ENCODE results near the gene TMEM145. TPM values are rescaled to one million over a fixed set of nuclear protein-coding genes. Genes with fewer than 3 reads are reported as not detected.

The TMEM145 gene
- total RNA-seq, 4 donors from 2014 or later, result not detected

- Histone ChIP-seq H3K4me1 (peaks cover 4 to 16% (median 11%) of the 10 kb centered on the region in 4 donors), H3K27ac (no peak overlapping the region), H3K36me3 (no peaks in the 10 kb centered on the region), H3K27me3 (peaks cover 52% of the 10 kb centered on the region), H3K4me3 (no peak overlapping the region), H3K9me3 (no peaks in the 10 kb centered on the region)
- intact Hi-C loops (cut with DNase I; ENCODE audit: low total_unique reads), result no loop called here
- in situ Hi-C loops (cut with MboI; ENCODE audit: low pct_ligation_motif_present in 1 of 4, low pct_unique_long_range_greater_than_20kb in 1 of 4, low sequenced_read_pairs in 3 of 4), result loop anchor here in 2 of 4 donors (25.0 kb wide), 1 partner anchor 199 kb away; no protein-coding TSS in a partner anchor
- TF ChIP-seq POLR2AphosphoS5 (IDR thresholded peaks at IDR 0.05) (no peak), CTCF (IDR thresholded peaks at IDR 0.05) (no peak), EP300 (IDR thresholded peaks at IDR 0.05; ENCODE audit: low read depth) (no peak)
- no peak for DNase-seq
- 74 to 83% methylated on average over 1 to 2 of the region's 2 CpGs for whole genome bisulfite sequencing, 2 donors (ENCODE audit: low coverage in 1 of 2)
Measured at GRCh38 chr19:42311657-42312056, 1.5 kb upstream of the TMEM145 start.

DNA sequence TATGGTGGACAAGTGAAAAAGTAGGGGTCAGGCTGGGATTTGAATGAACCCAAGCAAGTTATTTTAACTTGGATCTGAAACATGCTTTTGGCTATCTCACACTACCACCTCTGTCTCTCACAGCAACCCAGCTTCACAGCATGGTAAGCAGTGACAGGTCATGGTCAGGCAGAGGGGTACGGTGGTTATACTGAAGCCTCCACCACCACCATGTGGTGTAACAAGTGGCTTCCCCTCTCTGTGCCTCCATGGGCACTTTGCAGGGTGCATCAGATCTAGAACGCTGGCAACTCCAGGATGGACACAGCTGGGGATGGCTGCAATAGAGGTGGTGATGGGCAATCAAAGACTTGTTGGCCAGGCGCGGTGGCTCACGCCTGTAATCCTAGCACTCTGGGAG lies 739 bp upstream of the TMEM145 start:
- Histone ChIP-seq H3K9me3 (no peaks in the 10 kb centered on the region), H3K4me3 (no peak overlapping the region), H3K27ac (no peak overlapping the region), H3K36me3 (no peaks in the 10 kb centered on the region), H3K4me1 (peaks cover 4 to 22% (median 12%) of the 10 kb centered on the region in 4 donors), H3K27me3 (peaks cover 52% of the 10 kb centered on the region)
- intact Hi-C loops (cut with DNase I; ENCODE audit: low total_unique reads), result no loop called here
- TF ChIP-seq EP300 (IDR thresholded peaks at IDR 0.05; ENCODE audit: low read depth) (no peak), POLR2A (IDR thresholded peaks at IDR 0.05) (no peak), POLR2AphosphoS5 (IDR thresholded peaks at IDR 0.05) (no peak), CTCF (IDR thresholded peaks at IDR 0.05) (no peak)
- WGBS, 2 donors (ENCODE audit: low coverage in 1 of 2), result 56 to 66% methylated on average over 5 of the region's 5 CpGs
- DNase-seq, result no peak
- in situ Hi-C loops (cut with MboI; ENCODE audit: low pct_ligation_motif_present in 1 of 4, low pct_unique_long_range_greater_than_20kb in 1 of 4, low sequenced_read_pairs in 3 of 4), result loop anchor here in 2 of 4 donors (25.0 kb wide), 1 partner anchor 200 kb away; no protein-coding TSS in a partner anchor

GRCh38 chr19:42313840-42314755 lies 989 bp downstream of the TMEM145 start:
- H3K4me3 ChIP-seq, result peak overlapping the region in 1 of 4 donors; percentile 41
- no peak for DNase-seq
- no peak overlapping the region for H3K27ac ChIP-seq
- intact Hi-C loops (cut with DNase I; ENCODE audit: low total_unique reads) (no loop called here), in situ Hi-C loops (cut with MboI; ENCODE audit: low pct_ligation_motif_present in 1 of 4, low pct_unique_long_range_greater_than_20kb in 1 of 4, low sequenced_read_pairs in 3 of 4) (loop anchor here in 2 of 4 donors (25.0 kb wide), 1 partner anchor 202 kb away; no protein-coding TSS in a partner anchor)
- TF ChIP-seq POLR2A (IDR thresholded peaks at IDR 0.05) (no peak), POLR2AphosphoS5 (IDR thresholded peaks at IDR 0.05) (no peak), EP300 (IDR thresholded peaks at IDR 0.05; ENCODE audit: low read depth) (no peak), CTCF (IDR thresholded peaks at IDR 0.05) (peak in 2 of 5 experiments; percentile 19 to 26)
- peaks cover 4 to 22% (median 12%) of the 10 kb centered on the region in 4 donors for H3K4me1 ChIP-seq
- no peaks in the 10 kb centered on the region for H3K36me3 ChIP-seq
- 22 to 23% methylated on average over 6 to 23 of the region's 26 CpGs for WGBS, 2 donors (ENCODE audit: low coverage in 1 of 2)
- H3K27me3 ChIP-seq, result peaks cover 52% of the 10 kb centered on the region
- no peaks in the 10 kb centered on the region for H3K9me3 ChIP-seq

GRCh38 chr19:42315024-42315423 lies 1.9 kb downstream of the TMEM145 start:
- WGBS, 2 donors (ENCODE audit: low coverage in 1 of 2), result 73% methylated on average over 5 of the region's 5 CpGs; no CpG with 5 or more reads in 1 of the 2 donors
- TF ChIP-seq EP300 (IDR thresholded peaks at IDR 0.05; ENCODE audit: low read depth) (no peak), POLR2AphosphoS5 (IDR thresholded peaks at IDR 0.05) (no peak), POLR2A (IDR thresholded peaks at IDR 0.05) (no peak), CTCF (IDR thresholded peaks at IDR 0.05) (no peak)

More at GRCh38 chr19:42315024-42315423, 1.9 kb downstream of the TMEM145 start:
- DNase-seq, result no peak
- in situ Hi-C loops (cut with MboI; ENCODE audit: low pct_ligation_motif_present in 1 of 4, low pct_unique_long_range_greater_than_20kb in 1 of 4, low sequenced_read_pairs in 3 of 4) (loop anchor here in 2 of 4 donors (25.0 kb wide), 1 partner anchor 203 kb away; no protein-coding TSS in a partner anchor), intact Hi-C loops (cut with DNase I; ENCODE audit: low total_unique reads) (no loop called here)
- no peaks in the 10 kb centered on the region for H3K9me3 ChIP-seq
- peaks cover 52% of the 10 kb centered on the region for H3K27me3 ChIP-seq
- peaks cover 4 to 22% (median 12%) of the 10 kb centered on the region in 4 donors for H3K4me1 ChIP-seq
- H3K36me3 ChIP-seq, result no peaks in the 10 kb centered on the region
- H3K27ac ChIP-seq, result no peak overlapping the region
- no peak overlapping the region for H3K4me3 ChIP-seq

Data from transverse colon (tissue), 4 donors.